Neural cell (in vitro differentiated cells): ENCODE data around the gene MXD1. TPM values are rescaled to one million over a fixed set of nuclear protein-coding genes. Genes with fewer than 3 reads are reported as not detected.

ENCODE experiments used
- H2AFZ ChIP-seq: fragments of 200-600, 300-800 bp; sonication (generic), shearing (Covaris generic); 2 replicates; pipeline ENCODE4 v1.6.0; 2014; ENCODE audit warnings: low read depth, mild to moderate bottlenecking, antibody characterized with exemption, low read length, moderate library complexity
- H3F3A ChIP-seq: fragments of 200-600 bp; shearing (Covaris generic); 2 replicates; pipeline ENCODE4 v1.6.1; 2016; ENCODE audit warnings: mild to moderate bottlenecking, moderate library complexity, mixed read lengths, antibody characterized with exemption, low read length; ENCODE audit not compliant: insufficient read depth, poor library complexity, severe bottlenecking
- H3K27ac ChIP-seq: fragments of 200-600, 300-800 bp; sonication (generic), shearing (Covaris generic); 2 replicates; pipeline ENCODE4 v1.5.1; 2014; ENCODE audit warnings: mild to moderate bottlenecking, low read length, moderate library complexity
- H3K27me3 ChIP-seq: fragments of 300-800, 200-600 bp; sonication (generic), shearing (Covaris generic); 2 replicates; pipeline ENCODE4 v1.6.0; 2014; ENCODE audit warnings: mild to moderate bottlenecking, low read depth, low read length, moderate library complexity; ENCODE audit not compliant: insufficient read depth
- H3K36me3 ChIP-seq: fragments of 300-800, 200-600 bp; sonication (generic), shearing (Covaris generic); 2 replicates; pipeline ENCODE4 v1.5.1; 2014; ENCODE audit warnings: mild to moderate bottlenecking, antibody characterized with exemption, low read length, moderate library complexity; ENCODE audit not compliant: insufficient read depth
- H3K4me2 ChIP-seq: fragments of 300-800, 200-600 bp; sonication (generic), shearing (Covaris generic); 2 replicates; pipeline ENCODE4 v1.6.0; 2014; ENCODE audit warnings: mild to moderate bottlenecking, low read length
- H3K4me3 ChIP-seq: fragments of 300-800, 200-600 bp; sonication (generic), shearing (Covaris generic); 2 replicates; pipeline ENCODE4 v1.5.1; 2014; ENCODE audit warnings: mild to moderate bottlenecking, low read length, moderate library complexity
- H3K79me2 ChIP-seq: fragments of 200-600 bp; shearing (Covaris generic); replicated peaks from 2 replicates; pipeline ENCODE4 v1.6.0; 2014; ENCODE audit warnings: mild to moderate bottlenecking, low read length, moderate library complexity; ENCODE audit not compliant: insufficient read depth
- H3K9ac ChIP-seq: fragments of 300-800, 200-600 bp; sonication (generic), shearing (Covaris generic); 2 replicates; pipeline ENCODE4 v1.6.1; 2016; ENCODE audit warnings: mild to moderate bottlenecking, low read length, mixed read lengths
- H3K9me2 ChIP-seq: fragments of 200-600 bp; shearing (Covaris generic); 2 replicates; pipeline ENCODE4 v1.6.1; 2016; ENCODE audit warnings: mild to moderate bottlenecking, low read length, mixed read lengths; ENCODE audit not compliant: insufficient read depth
- H3K9me3 ChIP-seq: fragments of 200-600, 300-800 bp; sonication (generic), shearing (Covaris generic); 2 replicates; pipeline ENCODE4 v1.6.1; 2016; ENCODE audit warnings: mild to moderate bottlenecking, mixed run types, low read length, moderate library complexity, mixed read lengths
- H4K20me1 ChIP-seq: fragments of 200-600 bp; shearing (Covaris generic); 2 replicates; pipeline ENCODE4 v1.6.1; 2016; ENCODE audit warnings: mild to moderate bottlenecking, mixed run types; ENCODE audit not compliant: insufficient read depth
- EP300 ChIP-seq: fragments of 450-650 bp; conservative IDR thresholded peaks from 2 replicates; pipeline ENCODE4 v1.6.1; 2014; ENCODE audit warnings: antibody characterized with exemption, mild to moderate bottlenecking, moderate library complexity; ENCODE audit not compliant: poor library complexity, severe bottlenecking
- EZH2 ChIP-seq: fragments of 200-600, 300-800 bp; shearing (Covaris generic), sonication (generic); IDR thresholded peaks from 2 replicates; pipeline ENCODE4 v1.6.1; 2014; ENCODE audit warnings: antibody characterized with exemption, low read length, borderline replicate concordance, mild to moderate bottlenecking; ENCODE audit not compliant: insufficient read depth, poor library complexity, severe bottlenecking
- MXI1 ChIP-seq: fragments of 450-650 bp; conservative IDR thresholded peaks from 2 replicates; pipeline ENCODE4 v1.6.1; 2014; ENCODE audit warnings: antibody characterized with exemption, mild to moderate bottlenecking; ENCODE audit not compliant: poor library complexity, severe bottlenecking
- POLR2AphosphoS5 ChIP-seq: IDR thresholded peaks from 2 replicates; pipeline ENCODE4 v1.6.1; 2012
- RAD21 ChIP-seq: fragments of 450-650 bp; conservative IDR thresholded peaks from 2 replicates; pipeline ENCODE4 v1.6.1; 2014; ENCODE audit warnings: antibody characterized with exemption, mild to moderate bottlenecking, moderate library complexity
- SMC3 ChIP-seq: fragments of 450-650 bp; conservative IDR thresholded peaks from 2 replicates; pipeline ENCODE4 v1.6.1; 2014; ENCODE audit warnings: antibody characterized with exemption, mild to moderate bottlenecking, moderate library complexity; ENCODE audit not compliant: poor library complexity
- TAF1 ChIP-seq: IDR thresholded peaks from 2 replicates; pipeline ENCODE4 v1.6.1; 2012; ENCODE audit warnings: low read depth
- polyA plus RNA-seq: library from polyadenylated mRNA; depleted of rRNA; stranded (reverse); fragments of >200 nt; gene quantifications from 2 replicates; pipeline ENCODE4 v1.2.3, GENCODE V29; 2014
- TF ChIP-seq, protein P1 (sequence below): IDR thresholded peaks from 2 replicates; pipeline ENCODE4 v1.6.1; 2012; ENCODE audit warnings: borderline replicate concordance
- TF ChIP-seq, protein P2 (sequence below): fragments of 450-650 bp; IDR thresholded peaks from 2 replicates; pipeline ENCODE4 v1.5.1; 2014; ENCODE audit warnings: antibody characterized with exemption, mild to moderate bottlenecking, moderate library complexity; ENCODE audit not compliant: poor library complexity, severe bottlenecking

Gene MXD1
- polyA plus RNA-seq, 1 donor from 2014 or later = 16.4 TPM

DNA sequence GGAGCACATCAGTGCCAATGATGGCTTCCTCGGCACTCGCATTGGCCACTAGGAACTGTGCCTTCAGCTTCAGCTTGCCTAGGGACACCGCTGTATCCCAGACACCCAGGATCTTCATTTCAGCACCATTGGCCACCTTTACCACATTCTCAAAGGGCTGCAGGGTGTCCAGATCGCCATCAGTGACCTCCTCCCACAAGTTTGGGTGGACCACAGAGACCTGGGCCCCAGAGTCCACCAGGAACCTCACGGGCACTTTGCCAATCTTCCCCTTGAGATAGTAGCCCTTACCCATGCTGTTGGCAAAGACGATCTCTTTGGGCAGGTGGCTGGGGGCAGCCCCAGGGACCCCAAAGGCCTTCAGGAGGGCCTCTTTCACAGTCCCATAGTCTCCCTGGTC lies 45.9 kb downstream of the MXD1 start:
- H3F3A ChIP-seq = no peaks in the 10 kb centered on the region
- H3K36me3 ChIP-seq = no peaks in the 10 kb centered on the region
- H3K9ac ChIP-seq = no peak overlapping the region
- H3K9me3 ChIP-seq = no peaks in the 10 kb centered on the region
- H3K9me2 ChIP-seq = no peaks in the 10 kb centered on the region
- no peaks in the 10 kb centered on the region for H4K20me1 ChIP-seq
- no peak overlapping the region for H3K27ac ChIP-seq
- H3K27me3 ChIP-seq = no peaks in the 10 kb centered on the region
- no peak overlapping the region for H3K4me3 ChIP-seq
- H3K79me2 ChIP-seq = no peaks in the 10 kb centered on the region
- no peak overlapping the region for H2AFZ ChIP-seq
- TF ChIP-seq EZH2 = no peak
- TF ChIP-seq EP300 = no peak
- TF ChIP-seq POLR2AphosphoS5 = no peak
- no peak for TF ChIP-seq TAF1
- TF ChIP-seq, protein P1, sequence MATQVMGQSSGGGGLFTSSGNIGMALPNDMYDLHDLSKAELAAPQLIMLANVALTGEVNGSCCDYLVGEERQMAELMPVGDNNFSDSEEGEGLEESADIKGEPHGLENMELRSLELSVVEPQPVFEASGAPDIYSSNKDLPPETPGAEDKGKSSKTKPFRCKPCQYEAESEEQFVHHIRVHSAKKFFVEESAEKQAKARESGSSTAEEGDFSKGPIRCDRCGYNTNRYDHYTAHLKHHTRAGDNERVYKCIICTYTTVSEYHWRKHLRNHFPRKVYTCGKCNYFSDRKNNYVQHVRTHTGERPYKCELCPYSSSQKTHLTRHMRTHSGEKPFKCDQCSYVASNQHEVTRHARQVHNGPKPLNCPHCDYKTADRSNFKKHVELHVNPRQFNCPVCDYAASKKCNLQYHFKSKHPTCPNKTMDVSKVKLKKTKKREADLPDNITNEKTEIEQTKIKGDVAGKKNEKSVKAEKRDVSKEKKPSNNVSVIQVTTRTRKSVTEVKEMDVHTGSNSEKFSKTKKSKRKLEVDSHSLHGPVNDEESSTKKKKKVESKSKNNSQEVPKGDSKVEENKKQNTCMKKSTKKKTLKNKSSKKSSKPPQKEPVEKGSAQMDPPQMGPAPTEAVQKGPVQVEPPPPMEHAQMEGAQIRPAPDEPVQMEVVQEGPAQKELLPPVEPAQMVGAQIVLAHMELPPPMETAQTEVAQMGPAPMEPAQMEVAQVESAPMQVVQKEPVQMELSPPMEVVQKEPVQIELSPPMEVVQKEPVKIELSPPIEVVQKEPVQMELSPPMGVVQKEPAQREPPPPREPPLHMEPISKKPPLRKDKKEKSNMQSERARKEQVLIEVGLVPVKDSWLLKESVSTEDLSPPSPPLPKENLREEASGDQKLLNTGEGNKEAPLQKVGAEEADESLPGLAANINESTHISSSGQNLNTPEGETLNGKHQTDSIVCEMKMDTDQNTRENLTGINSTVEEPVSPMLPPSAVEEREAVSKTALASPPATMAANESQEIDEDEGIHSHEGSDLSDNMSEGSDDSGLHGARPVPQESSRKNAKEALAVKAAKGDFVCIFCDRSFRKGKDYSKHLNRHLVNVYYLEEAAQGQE = no peak
- TF ChIP-seq RAD21 = no peak
- TF ChIP-seq, protein P2, sequence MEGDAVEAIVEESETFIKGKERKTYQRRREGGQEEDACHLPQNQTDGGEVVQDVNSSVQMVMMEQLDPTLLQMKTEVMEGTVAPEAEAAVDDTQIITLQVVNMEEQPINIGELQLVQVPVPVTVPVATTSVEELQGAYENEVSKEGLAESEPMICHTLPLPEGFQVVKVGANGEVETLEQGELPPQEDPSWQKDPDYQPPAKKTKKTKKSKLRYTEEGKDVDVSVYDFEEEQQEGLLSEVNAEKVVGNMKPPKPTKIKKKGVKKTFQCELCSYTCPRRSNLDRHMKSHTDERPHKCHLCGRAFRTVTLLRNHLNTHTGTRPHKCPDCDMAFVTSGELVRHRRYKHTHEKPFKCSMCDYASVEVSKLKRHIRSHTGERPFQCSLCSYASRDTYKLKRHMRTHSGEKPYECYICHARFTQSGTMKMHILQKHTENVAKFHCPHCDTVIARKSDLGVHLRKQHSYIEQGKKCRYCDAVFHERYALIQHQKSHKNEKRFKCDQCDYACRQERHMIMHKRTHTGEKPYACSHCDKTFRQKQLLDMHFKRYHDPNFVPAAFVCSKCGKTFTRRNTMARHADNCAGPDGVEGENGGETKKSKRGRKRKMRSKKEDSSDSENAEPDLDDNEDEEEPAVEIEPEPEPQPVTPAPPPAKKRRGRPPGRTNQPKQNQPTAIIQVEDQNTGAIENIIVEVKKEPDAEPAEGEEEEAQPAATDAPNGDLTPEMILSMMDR = no peak
- no peak for TF ChIP-seq SMC3
- TF ChIP-seq MXI1 = no peak
- H3K4me2 ChIP-seq = no peak overlapping the region

- Histone ChIP-seq H3K27me3 (no peaks in the 10 kb centered on the region), H3K9me3 (no peaks in the 10 kb centered on the region), H3K79me2 (no peaks in the 10 kb centered on the region), H3K27ac (no peak within 1 kb of the TSS), H3K4me3 (no peak within 1 kb of the TSS), H2AFZ (no peak within 1 kb of the TSS), H3F3A (no peaks in the 10 kb centered on the region), H3K9ac (no peak within 1 kb of the TSS), H3K9me2 (no peaks in the 10 kb centered on the region), H4K20me1 (no peaks in the 10 kb centered on the region), H3K36me3 (no peaks in the 10 kb centered on the region), H3K4me2 (no peak within 1 kb of the TSS)
- TF ChIP-seq TAF1 (no peak), RAD21 (no peak), MXI1 (no peak), POLR2AphosphoS5 (no peak), EZH2 (no peak), SMC3 (no peak), EP300 (no peak)
- TF ChIP-seq, protein P2 = no peak
- TF ChIP-seq, protein P1 = no peak
Observed at GRCh38 chr2:69961496-69961895, 46.6 kb downstream of the MXD1 start, which contains the start of gene ASPRV1. TSS of gene ASPRV1 (minus strand) at chr2:69961631. CDS start at chr2:69961436, 195 bp downstream.
